ENCODE results near the gene ZSCAN21. TPM values are rescaled to one million over a fixed set of nuclear protein-coding genes. Genes with fewer than 3 reads are reported as not detected.

The ZSCAN21 gene
- total RNA-seq, 1 experiment from 2014 or later: 24.3 TPM

GRCh38 chr7:100075418-100075817 lies 25.8 kb downstream of the ZSCAN21 start:
- no peak overlapping the region for H3K4me2 ChIP-seq (ENCODE audit: insufficient read depth, insufficient read length, low read length)
- WGBS (ENCODE audit: extremely low coverage, insufficient read length, low lambda C conversion rate): no CpG with 5 or more reads among the region's 6 CpGs
- H2BK5ac ChIP-seq (ENCODE audit: insufficient read length, low read length): no peak overlapping the region
- H2BK120ac ChIP-seq (ENCODE audit: low read depth, low read length, poor library complexity, severe bottlenecking): no peak overlapping the region
- peaks cover 96 to 98% (median 97%) of the 10 kb centered on the region in 3 experiments for H3K36me3 Mint-ChIP-seq (ENCODE audit: insufficient read depth in 1 of 3, low read depth in 3 of 3)
- H3T11ph ChIP-seq (ENCODE audit: low read length): no peak overlapping the region
- H3K4me3 Mint-ChIP-seq: no peak overlapping the region
- no peak overlapping the region for H3K56ac ChIP-seq (ENCODE audit: insufficient read length, low read depth, low read length)
- H2BK20ac ChIP-seq (ENCODE audit: low read depth, low read length, poor library complexity, severe bottlenecking): no peak overlapping the region
- no peak overlapping the region for H2AFZ ChIP-seq (ENCODE audit: low read length)
- peaks cover 3% of the 10 kb centered on the region; the same call in 1 of the 2 replicates for H3K4me1 ChIP-seq (ENCODE audit: insufficient read depth, low read length)
- peaks cover 52% of the 10 kb centered on the region for H3K9me3 ChIP-seq (ENCODE audit: control insufficient read depth, low read depth, low read length)
- no peak overlapping the region for H4K8ac ChIP-seq (replicated peaks; ENCODE audit: insufficient read length, low read depth, low read length)
- no peak for TF ChIP-seq CTCF (conservative IDR thresholded peaks at IDR 0.05)
- H2BK15ac ChIP-seq (ENCODE audit: low read depth, low read length): no peak overlapping the region
- H3K14ac ChIP-seq (ENCODE audit: insufficient read depth, low read length): no peak overlapping the region
- H4K20me1 ChIP-seq (ENCODE audit: control insufficient read depth, insufficient read depth, insufficient read length): no peaks in the 10 kb centered on the region
- H3K23ac ChIP-seq (ENCODE audit: insufficient read length, low read depth, low read length): no peak overlapping the region
- peaks cover under 1% of the 10 kb centered on the region for H3K23me2 ChIP-seq (ENCODE audit: insufficient read length, low read depth, low read length, poor library complexity, severe bottlenecking)
- no peak overlapping the region for H3K9ac ChIP-seq (ENCODE audit: extremely low read depth, insufficient read length, low read length)
- H3K4ac ChIP-seq (ENCODE audit: low read depth, low read length): no peak overlapping the region
- no peak overlapping the region for H3K27ac Mint-ChIP-seq
- H3K27me3 Mint-ChIP-seq (ENCODE audit: low read depth): peaks cover 5% of the 10 kb centered on the region; the same call in 1 of the 2 replicates
- H2BK12ac ChIP-seq (ENCODE audit: insufficient read length, low read depth, low read length): no peak overlapping the region
- peaks cover 23% of the 10 kb centered on the region for H3K79me2 ChIP-seq (ENCODE audit: insufficient read depth, low read length)
- H3K27me3 ChIP-seq (ENCODE audit: insufficient read depth, low read length): no peaks in the 10 kb centered on the region
- no peak overlapping the region for H2AK5ac ChIP-seq (ENCODE audit: insufficient read length, low read length)
- no peak overlapping the region for H3K18ac ChIP-seq (ENCODE audit: insufficient read length, low read depth, low read length)
- no peaks in the 10 kb centered on the region for H3K79me1 ChIP-seq (ENCODE audit: insufficient read depth, low read depth, low read length, poor library complexity, severe bottlenecking)
- no peak overlapping the region for H4K91ac ChIP-seq (ENCODE audit: insufficient read length, low read depth, low read length)
- no peak for DNase-seq
- H3K9me3 Mint-ChIP-seq: peaks cover 66 to 88% of the 10 kb centered on the region in 2 experiments
- no peak overlapping the region for H3K27ac ChIP-seq (ENCODE audit: insufficient read length, low read depth, low read length)
- H4K5ac ChIP-seq (ENCODE audit: insufficient read length, low read depth, low read length): no peak overlapping the region
- H3K4me1 Mint-ChIP-seq: peaks cover 5 to 8% of the 10 kb centered on the region in 2 experiments
